ENCODE results near the gene TNC. TPM values are rescaled to one million over a fixed set of nuclear protein-coding genes. Genes with fewer than 3 reads are reported as not detected.

TNC gene
- total RNA-seq, 2 experiments from 2014 or later: 0.05 to 0.12 TPM

- H3K4me1 Mint-ChIP-seq (ENCODE audit: low read depth): no peaks in the 10 kb centered on the region
- no peaks in the 10 kb centered on the region for H3K27me3 Mint-ChIP-seq (ENCODE audit: low read depth)
- no peak for DNase-seq
- no peaks in the 10 kb centered on the region for H3K9me3 Mint-ChIP-seq
- H3K27ac Mint-ChIP-seq: no peak overlapping the region
- intact Hi-C loops (cut with micrococcal nuclease): no loop called here
- CTCF ChIA-PET: no interaction called here
- H3K4me3 Mint-ChIP-seq: no peak overlapping the region
- no peaks in the 10 kb centered on the region for H3K36me3 Mint-ChIP-seq (ENCODE audit: low read depth)
Measured at GRCh38 chr9:115086461-115086860, 31.5 kb downstream of the TNC start.

DNA sequence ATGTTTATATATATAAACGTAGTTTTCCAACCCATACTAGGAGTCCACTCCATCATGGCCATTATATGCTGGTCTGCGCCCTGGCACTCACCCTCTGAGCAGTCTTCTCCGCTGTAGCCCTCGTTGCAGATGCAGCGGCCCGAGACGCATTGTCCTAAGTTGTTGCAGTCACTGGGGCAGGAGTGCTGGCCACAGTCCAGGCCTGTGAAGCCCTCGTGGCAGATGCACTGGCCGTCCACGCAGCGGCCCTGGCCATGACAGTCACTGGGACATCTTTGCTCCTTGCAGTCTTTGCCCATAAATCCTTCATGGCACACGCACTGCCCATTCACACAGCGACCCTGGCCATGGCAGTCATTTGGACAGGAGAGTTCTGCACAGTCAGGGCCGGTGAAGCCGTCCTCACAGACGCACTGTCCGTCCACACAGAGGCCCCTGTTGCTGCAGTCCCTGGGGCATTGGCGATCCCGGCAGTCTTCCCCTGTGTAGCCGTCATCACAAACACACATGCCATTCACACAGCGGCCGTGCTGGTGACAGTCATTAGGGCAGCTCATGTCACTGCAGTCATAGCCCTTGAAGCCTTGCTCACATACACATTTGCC is 32.1 kb downstream of the TNC start:
- no peaks in the 10 kb centered on the region for H3K27me3 Mint-ChIP-seq (ENCODE audit: low read depth)
- H3K4me3 Mint-ChIP-seq: no peak overlapping the region
- DNase-seq: no peak
- intact Hi-C loops (cut with micrococcal nuclease): no loop called here
- H3K9me3 Mint-ChIP-seq: no peaks in the 10 kb centered on the region
- H3K27ac Mint-ChIP-seq: no peak overlapping the region
- CTCF ChIA-PET: no interaction called here
- H3K36me3 Mint-ChIP-seq (ENCODE audit: low read depth): no peaks in the 10 kb centered on the region
- H3K4me1 Mint-ChIP-seq (ENCODE audit: low read depth): no peaks in the 10 kb centered on the region

- Mint-ChIP-seq H3K9me3 (no peaks in the 10 kb centered on the region), H3K36me3 (ENCODE audit: low read depth) (no peaks in the 10 kb centered on the region), H3K27me3 (ENCODE audit: low read depth) (no peaks in the 10 kb centered on the region), H3K4me3 (no peak overlapping the region), H3K4me1 (ENCODE audit: low read depth) (no peaks in the 10 kb centered on the region), H3K27ac (no peak overlapping the region)
- DNase-seq: no peak
- intact Hi-C loops (cut with micrococcal nuclease): no loop called here
- CTCF ChIA-PET: no interaction called here
Measured at GRCh38 chr9:115084709-115085108, 33.2 kb downstream of the TNC start.

DNA sequence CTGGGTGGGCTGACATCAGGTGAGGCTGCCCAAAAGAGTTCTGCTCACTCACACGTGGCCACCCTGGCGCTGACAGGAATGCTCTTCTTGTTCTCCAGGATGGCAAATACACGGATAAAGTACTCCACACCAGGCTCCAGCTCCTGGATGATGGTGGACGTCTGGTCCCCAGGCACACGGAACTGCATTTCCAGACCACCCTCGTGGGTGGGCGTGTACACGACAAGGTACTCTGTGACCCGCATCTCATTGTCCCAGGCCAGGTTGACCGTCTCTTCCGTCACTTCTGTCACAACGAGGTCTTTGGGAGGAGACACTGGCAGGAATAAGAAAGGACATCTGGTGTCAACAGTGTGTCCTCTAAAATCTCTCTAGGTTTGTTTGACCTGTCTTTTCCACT is 33.8 kb downstream of the TNC start:
- DNase-seq: no peak
- intact Hi-C loops (cut with micrococcal nuclease): no loop called here
- no peaks in the 10 kb centered on the region for H3K4me1 Mint-ChIP-seq (ENCODE audit: low read depth)
- H3K27ac Mint-ChIP-seq: no peak overlapping the region
- no peaks in the 10 kb centered on the region for H3K27me3 Mint-ChIP-seq (ENCODE audit: low read depth)
- H3K36me3 Mint-ChIP-seq (ENCODE audit: low read depth): no peaks in the 10 kb centered on the region
- H3K9me3 Mint-ChIP-seq: no peaks in the 10 kb centered on the region
- CTCF ChIA-PET: no interaction called here
- H3K4me3 Mint-ChIP-seq: no peak overlapping the region

- peaks cover 2% of the 10 kb centered on the region for H3K27me3 Mint-ChIP-seq (ENCODE audit: low read depth)
- no peak overlapping the region for H3K4me3 Mint-ChIP-seq
- intact Hi-C loops (cut with micrococcal nuclease): no loop called here
- no peaks in the 10 kb centered on the region for H3K4me1 Mint-ChIP-seq (ENCODE audit: low read depth)
- H3K9me3 Mint-ChIP-seq: no peaks in the 10 kb centered on the region
- H3K27ac Mint-ChIP-seq: no peak overlapping the region
- CTCF ChIA-PET: interaction anchor here (0.7 kb wide), 1 partner anchor 35 kb away, joined by 4 read pairs; no protein-coding TSS in a partner anchor
- no peak for DNase-seq
- no peaks in the 10 kb centered on the region for H3K36me3 Mint-ChIP-seq (ENCODE audit: low read depth)
Measured at GRCh38 chr9:115080242-115080641, 37.7 kb downstream of the TNC start.

- intact Hi-C loops (cut with micrococcal nuclease): no loop called here
- no peaks in the 10 kb centered on the region for H3K4me1 Mint-ChIP-seq (ENCODE audit: low read depth)
- CTCF ChIA-PET: no interaction called here
- no peak overlapping the region for H3K4me3 Mint-ChIP-seq
- DNase-seq: no peak
- H3K27ac Mint-ChIP-seq: no peak overlapping the region
- no peaks in the 10 kb centered on the region for H3K9me3 Mint-ChIP-seq
- no peaks in the 10 kb centered on the region for H3K36me3 Mint-ChIP-seq (ENCODE audit: low read depth)
- H3K27me3 Mint-ChIP-seq (ENCODE audit: low read depth): peaks cover 2% of the 10 kb centered on the region
Measured at GRCh38 chr9:115079156-115079555, 38.8 kb downstream of the TNC start.

GRCh38 chr9:115073456-115073855 is 44.5 kb downstream of the TNC start:
- Mint-ChIP-seq H3K4me1 (ENCODE audit: low read depth) (no peaks in the 10 kb centered on the region), H3K27ac (no peak overlapping the region), H3K4me3 (no peak overlapping the region), H3K36me3 (ENCODE audit: low read depth) (no peaks in the 10 kb centered on the region), H3K9me3 (no peaks in the 10 kb centered on the region), H3K27me3 (ENCODE audit: low read depth) (peaks cover 17% of the 10 kb centered on the region)
- intact Hi-C loops (cut with micrococcal nuclease): no loop called here
- CTCF ChIA-PET: no interaction called here
- DNase-seq: no peak

DNA sequence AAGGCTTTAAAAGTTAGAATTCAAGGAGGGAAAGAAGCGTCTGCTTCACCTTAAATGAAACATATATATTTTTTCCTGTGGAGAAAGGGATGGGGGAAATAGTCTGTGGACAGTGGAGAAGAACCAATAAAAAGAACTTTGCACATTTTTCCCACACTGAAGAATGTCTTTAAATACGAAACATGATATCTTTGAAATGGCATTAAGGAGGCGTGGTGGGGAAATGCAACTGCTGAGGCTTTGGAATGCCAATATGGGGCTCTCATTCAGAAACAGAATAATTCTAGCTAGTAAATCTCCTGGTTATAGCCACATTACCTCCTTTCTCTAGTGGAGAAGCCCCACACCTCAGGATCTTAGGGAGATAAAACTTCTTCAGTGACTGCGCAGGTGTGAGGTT is 46.8 kb downstream of the TNC start:
- peaks cover 16% of the 10 kb centered on the region for H3K27me3 Mint-ChIP-seq (ENCODE audit: low read depth)
- no peak overlapping the region for H3K27ac Mint-ChIP-seq
- intact Hi-C loops (cut with micrococcal nuclease): no loop called here
- no peaks in the 10 kb centered on the region for H3K36me3 Mint-ChIP-seq (ENCODE audit: low read depth)
- CTCF ChIA-PET: interaction anchor here (0.6 kb wide), 1 partner anchor 174 kb away, joined by 5 read pairs; no protein-coding TSS in a partner anchor
- H3K4me1 Mint-ChIP-seq (ENCODE audit: low read depth): no peaks in the 10 kb centered on the region
- no peak overlapping the region for H3K4me3 Mint-ChIP-seq
- DNase-seq: no peak
- H3K9me3 Mint-ChIP-seq: no peaks in the 10 kb centered on the region

DNA sequence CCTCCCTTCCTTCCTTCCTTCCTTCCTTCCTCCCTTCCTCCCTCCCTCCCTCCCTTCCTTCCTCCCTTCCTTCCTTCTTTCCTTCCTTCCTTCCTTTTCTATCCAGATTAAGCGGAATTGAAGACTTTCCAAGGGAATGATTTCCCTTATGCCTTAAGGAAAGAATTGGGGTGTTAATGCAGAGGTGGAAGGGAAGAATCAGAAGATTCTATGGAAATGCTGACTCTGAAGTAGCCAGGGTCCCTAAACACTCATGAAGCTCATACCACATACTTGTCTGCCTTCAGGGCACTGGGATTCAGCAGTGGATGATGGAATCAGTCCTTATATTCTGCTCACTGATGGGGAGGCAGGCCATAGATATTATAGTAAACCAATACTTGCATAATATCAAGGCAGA is 48.2 kb downstream of the TNC start:
- intact Hi-C loops (cut with micrococcal nuclease): no loop called here
- no peak for DNase-seq
- CTCF ChIA-PET: no interaction called here
- Mint-ChIP-seq H3K27ac (no peak overlapping the region), H3K4me1 (ENCODE audit: low read depth) (no peaks in the 10 kb centered on the region), H3K27me3 (ENCODE audit: low read depth) (peaks cover 16% of the 10 kb centered on the region), H3K4me3 (no peak overlapping the region), H3K36me3 (ENCODE audit: low read depth) (no peaks in the 10 kb centered on the region), H3K9me3 (no peaks in the 10 kb centered on the region)

DNA sequence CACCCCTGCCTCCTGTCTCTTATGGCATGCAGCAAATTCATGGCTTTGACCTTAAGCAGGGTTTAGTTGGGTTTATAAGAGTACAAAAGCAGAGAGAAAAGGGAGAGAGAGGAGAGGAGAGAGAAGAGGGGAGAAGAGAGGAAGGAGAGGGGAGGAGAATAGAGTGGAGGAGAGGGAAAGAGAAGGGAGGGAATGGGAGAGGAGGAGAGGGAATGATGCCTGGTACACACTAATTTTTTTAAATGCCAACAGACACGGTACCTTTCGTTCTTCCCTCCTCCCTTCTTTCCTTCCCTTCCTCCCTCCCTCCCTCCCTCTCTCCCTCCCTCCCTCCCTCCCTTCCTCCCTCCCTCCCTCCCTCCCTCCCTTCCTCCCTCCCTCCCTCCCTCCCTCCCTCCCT is 48.7 kb downstream of the TNC start:
- Mint-ChIP-seq H3K27ac (no peak overlapping the region), H3K4me1 (ENCODE audit: low read depth) (no peaks in the 10 kb centered on the region), H3K36me3 (ENCODE audit: low read depth) (no peaks in the 10 kb centered on the region), H3K9me3 (no peaks in the 10 kb centered on the region), H3K27me3 (ENCODE audit: low read depth) (peaks cover 16% of the 10 kb centered on the region), H3K4me3 (no peak overlapping the region)
- intact Hi-C loops (cut with micrococcal nuclease): no loop called here
- DNase-seq: no peak
- CTCF ChIA-PET: no interaction called here

- Mint-ChIP-seq H3K27me3 (ENCODE audit: low read depth) (peaks cover 17% of the 10 kb centered on the region), H3K9me3 (no peaks in the 10 kb centered on the region), H3K36me3 (ENCODE audit: low read depth) (no peaks in the 10 kb centered on the region), H3K4me1 (ENCODE audit: low read depth) (peaks cover 1% of the 10 kb centered on the region), H3K27ac (no peak overlapping the region), H3K4me3 (no peak overlapping the region)
- intact Hi-C loops (cut with micrococcal nuclease): no loop called here
- no peak for DNase-seq
- CTCF ChIA-PET: interaction anchor here (0.6 to 0.7 kb wide), 3 partner anchors 19 to 277 kb away, joined by 3 to 5 read pairs (median 3); no protein-coding TSS in a partner anchor
Measured at GRCh38 chr9:115068031-115068430, 49.9 kb downstream of the TNC start.

GRCh38 chr9:115063058-115063845 is 54.7 kb downstream of the TNC start:
- DNase-seq: no peak
- CTCF ChIA-PET: no interaction called here
- Mint-ChIP-seq H3K4me1 (ENCODE audit: low read depth) (peaks cover 1% of the 10 kb centered on the region), H3K27me3 (ENCODE audit: low read depth) (peaks cover 5% of the 10 kb centered on the region), H3K27ac (no peak overlapping the region), H3K36me3 (ENCODE audit: low read depth) (no peaks in the 10 kb centered on the region), H3K4me3 (no peak overlapping the region), H3K9me3 (no peaks in the 10 kb centered on the region)
- intact Hi-C loops (cut with micrococcal nuclease): no loop called here

DNA sequence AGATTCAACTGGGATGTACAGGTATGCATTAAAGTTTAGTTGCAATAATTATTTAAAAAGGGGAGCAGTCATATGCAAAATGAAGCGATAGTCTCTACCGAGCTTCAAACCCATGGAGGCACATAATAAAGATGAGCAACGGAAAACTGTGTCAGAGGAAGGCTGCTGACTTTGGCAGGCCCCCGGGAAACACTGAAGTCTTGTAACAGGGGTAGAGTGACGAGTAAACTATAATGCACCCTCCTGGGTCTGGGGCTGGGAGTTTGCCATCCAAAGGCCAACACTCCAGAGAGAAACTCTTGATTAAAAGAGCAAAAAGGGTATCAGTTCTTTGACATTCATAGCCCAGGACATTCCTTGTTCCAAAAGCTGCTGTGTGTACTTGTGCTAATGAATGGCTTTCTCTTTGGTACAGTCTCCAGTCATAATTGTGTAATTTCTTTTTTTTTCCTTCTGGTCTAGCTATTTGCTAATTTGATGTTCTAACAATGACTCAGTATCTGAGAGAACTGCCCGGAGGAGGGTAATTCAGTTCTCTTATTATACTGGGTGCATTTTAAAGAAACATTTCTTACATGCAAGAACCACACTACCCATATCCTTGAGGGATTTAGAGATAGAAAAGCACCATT is 59.2 kb downstream of the TNC start:
- Mint-ChIP-seq H3K27me3 (ENCODE audit: low read depth) (peaks cover 20% of the 10 kb centered on the region), H3K4me1 (ENCODE audit: low read depth) (peaks cover 1% of the 10 kb centered on the region), H3K36me3 (ENCODE audit: low read depth) (no peaks in the 10 kb centered on the region), H3K27ac (no peak overlapping the region), H3K9me3 (no peaks in the 10 kb centered on the region), H3K4me3 (no peak overlapping the region)
- DNase-seq: no peak
- intact Hi-C loops (cut with micrococcal nuclease): no loop called here
- CTCF ChIA-PET: no interaction called here
